OCI-LY1 (cell line): ENCODE data around the gene EFHD2.

ENCODE experiments used
- H2AFZ ChIP-seq: fragments of 200-600 bp; sonication (generic), shearing (Covaris generic); 2 replicates; pipeline ENCODE4 v1.6.0; 2014; ENCODE audit warnings: antibody characterized with exemption, mild to moderate bottlenecking, low read length
- H3F3A ChIP-seq: fragments of 200-600 bp; sonication (generic), shearing (Covaris generic); 2 replicates; pipeline ENCODE4 v1.6.0; 2014; ENCODE audit warnings: mild to moderate bottlenecking, antibody characterized with exemption, low read length, moderate library complexity; ENCODE audit not compliant: insufficient read depth
- H3K27ac ChIP-seq: fragments of 200-600 bp; sonication (generic); 2 replicates; pipeline ENCODE4 v1.5.1; 2014; ENCODE audit warnings: low read length, mixed run types, mild to moderate bottlenecking, low read depth; ENCODE audit not compliant: poor library complexity, severe bottlenecking
- H3K27me3 ChIP-seq: fragments of 200-600 bp; sonication (generic); 2 replicates; pipeline ENCODE4 v1.6.0; 2014; ENCODE audit warnings: antibody characterized with exemption, mild to moderate bottlenecking, low read length, moderate library complexity; ENCODE audit not compliant: insufficient read depth
- H3K36me3 ChIP-seq: fragments of 200-600 bp; sonication (generic); 2 replicates; pipeline ENCODE4 v1.6.1; 2014; ENCODE audit warnings: mild to moderate bottlenecking, antibody characterized with exemption, low read length, moderate library complexity, mixed read lengths; ENCODE audit not compliant: insufficient read depth
- H3K4me1 ChIP-seq: fragments of 200-600 bp; sonication (generic); 2 replicates; pipeline ENCODE4 v1.5.1; 2014; ENCODE audit warnings: mild to moderate bottlenecking, low read length, moderate library complexity; ENCODE audit not compliant: insufficient read depth, severe bottlenecking
- H3K4me2 ChIP-seq: fragments of 200-600 bp; sonication (generic), shearing (Covaris generic); 2 replicates; pipeline ENCODE4 v1.6.1; 2014; ENCODE audit warnings: low read length
- H3K4me3 ChIP-seq: fragments of 200-600 bp; sonication (generic); 2 replicates; pipeline ENCODE4 v1.5.1; 2014; ENCODE audit warnings: low read length, low read depth, mild to moderate bottlenecking, mixed read lengths; ENCODE audit not compliant: poor library complexity, severe bottlenecking
- H3K79me2 ChIP-seq: fragments of 200-600 bp; shearing (Covaris generic); 2 replicates; pipeline ENCODE4 v1.6.1; 2016; ENCODE audit warnings: mixed run types, low read length, mixed read lengths; ENCODE audit not compliant: insufficient read depth
- H3K9ac ChIP-seq: fragments of 200-600 bp; sonication (generic), shearing (Covaris generic); 2 replicates; pipeline ENCODE4 v1.6.1; 2014; ENCODE audit warnings: mild to moderate bottlenecking, low read length, mixed read lengths
- H3K9me2 ChIP-seq: fragments of 200-600 bp; sonication (generic), shearing (Covaris generic); 2 replicates; pipeline ENCODE4 v1.6.1; 2014; ENCODE audit warnings: low read depth, mild to moderate bottlenecking, low read length, mixed read lengths
- H3K9me3 ChIP-seq: fragments of 200-600 bp; shearing (Covaris generic); 2 replicates; pipeline ENCODE4 v1.6.1; 2014; ENCODE audit warnings: low read length, mixed read lengths
- H4K20me1 ChIP-seq: fragments of 200-600 bp; sonication (generic), shearing (Covaris generic); 2 replicates; pipeline ENCODE4 v1.6.0; 2016; ENCODE audit warnings: mild to moderate bottlenecking, low read length; ENCODE audit not compliant: insufficient read depth
- CTCF ChIP-seq: fragments of 200-600 bp; sonication (generic), shearing (Covaris generic); IDR thresholded peaks from 2 replicates; pipeline ENCODE4 v1.5.1; 2017; ENCODE audit warnings: mild to moderate bottlenecking, antibody characterized with exemption, low read length, moderate library complexity, mixed read lengths
- EZH2 ChIP-seq: fragments of 200-600 bp; sonication (generic), shearing (Covaris generic); IDR thresholded peaks from 2 replicates; pipeline ENCODE4 v1.8.0; 2017; ENCODE audit warnings: borderline replicate concordance, mixed run types, mild to moderate bottlenecking, antibody characterized with exemption, low read length, moderate library complexity, mixed read lengths

The EFHD2 gene

GRCh38 chr1:15453734-15454133, 44.0 kb downstream of the EFHD2 start:
- no peaks in the 10 kb centered on the region for H3K79me2 ChIP-seq
- H3K9me3 ChIP-seq, result no peaks in the 10 kb centered on the region
- no peak overlapping the region for H3K27ac ChIP-seq
- no peak overlapping the region for H3K4me2 ChIP-seq
- H4K20me1 ChIP-seq, result no peaks in the 10 kb centered on the region
- H3K4me3 ChIP-seq, result no peak overlapping the region
- no peaks in the 10 kb centered on the region for H3K36me3 ChIP-seq
- H2AFZ ChIP-seq, result no peak overlapping the region
- H3F3A ChIP-seq, result no peaks in the 10 kb centered on the region
- no peak for TF ChIP-seq EZH2
- TF ChIP-seq CTCF, result no peak
- H3K4me1 ChIP-seq, result no peaks in the 10 kb centered on the region
- no peak overlapping the region for H3K9ac ChIP-seq
- H3K27me3 ChIP-seq, result peaks cover 10% of the 10 kb centered on the region; the same call in 1 of the 2 replicates
- no peaks in the 10 kb centered on the region for H3K9me2 ChIP-seq

GRCh38 chr1:15454256-15454655, 44.6 kb downstream of the EFHD2 start:
- TF ChIP-seq EZH2, result no peak
- TF ChIP-seq CTCF, result no peak
- Histone ChIP-seq H3K27ac (no peak overlapping the region), H2AFZ (no peak overlapping the region), H3K27me3 (peaks cover 10% of the 10 kb centered on the region; the same call in 1 of the 2 replicates), H3K4me2 (no peak overlapping the region), H3K9me2 (no peaks in the 10 kb centered on the region), H4K20me1 (no peaks in the 10 kb centered on the region), H3K79me2 (no peaks in the 10 kb centered on the region), H3K36me3 (no peaks in the 10 kb centered on the region), H3K4me3 (no peak overlapping the region), H3F3A (no peaks in the 10 kb centered on the region), H3K9me3 (no peaks in the 10 kb centered on the region), H3K9ac (no peak overlapping the region), H3K4me1 (no peaks in the 10 kb centered on the region)

- TF ChIP-seq EZH2, result no peak
- no peak for TF ChIP-seq CTCF
- no peaks in the 10 kb centered on the region for H3F3A ChIP-seq
- H3K79me2 ChIP-seq, result no peaks in the 10 kb centered on the region
- no peaks in the 10 kb centered on the region for H3K4me1 ChIP-seq
- H3K4me3 ChIP-seq, result no peak overlapping the region
- no peak overlapping the region for H2AFZ ChIP-seq
- no peaks in the 10 kb centered on the region for H4K20me1 ChIP-seq
- H3K27me3 ChIP-seq, result peaks cover 10% of the 10 kb centered on the region; the same call in 1 of the 2 replicates
- H3K36me3 ChIP-seq, result no peaks in the 10 kb centered on the region
- no peak overlapping the region for H3K4me2 ChIP-seq
- H3K9me3 ChIP-seq, result no peaks in the 10 kb centered on the region
- no peak overlapping the region for H3K9ac ChIP-seq
- no peak overlapping the region for H3K27ac ChIP-seq
- no peaks in the 10 kb centered on the region for H3K9me2 ChIP-seq
Observed at GRCh38 chr1:15455522-15455921, 45.8 kb downstream of the EFHD2 start.
